Lung microvascular endothelial cell (primary cell): ENCODE results near the gene IL18R1. TPM values are rescaled to one million over a fixed set of nuclear protein-coding genes. Genes with fewer than 3 reads are reported as not detected.
"Not testable (repeated sequence)": the region's sequence is repeated elsewhere in the genome, so short reads cannot be mapped to it uniquely, and the experiment has no call there.

Experiments
- DNase-seq, 2 donors: peaks; one replicate each; pipeline versions ENCODE4 v3.0.0 to v3.0.0-alpha.2; 2010; ENCODE audit warnings: low read depth in 2 of 2
- total RNA-seq: library from RNA; depleted of rRNA; stranded (reverse); fragments of >200 nt; gene quantifications from 2 replicates; pipeline ENCODE4 v1.2.1, GENCODE V29; 2014

Gene IL18R1
- 0.20 and 0.22 TPM in 2 replicates for total RNA-seq

GRCh38 chr2:102355526-102356380 is at the start of gene IL18R1:
Gene IL18R1 (plus strand): TSS chr2:102355796. CDS start chr2:102362661, 6,865 bp downstream.
- DNase-seq, result peak; percentile 53 to 72

GRCh38 chr2:102306125-102306524 is 49.5 kb upstream of the IL18R1 start:
- no peak for DNase-seq

- no peak for DNase-seq
Observed at GRCh38 chr2:102310964-102311640, 44.5 kb upstream of the IL18R1 start, which contains the start of gene IL1RL1. Gene IL1RL1 (plus strand): TSS chr2:102311563. CDS start chr2:102338265, 26,702 bp downstream.

- DNase-seq, result peak in 1 of 2 donors; percentile 38
Observed at GRCh38 chr2:102313025-102313424, 42.6 kb upstream of the IL18R1 start.

- no peak for DNase-seq
Observed at GRCh38 chr2:102313471-102313870, 42.1 kb upstream of the IL18R1 start.

- no peak for DNase-seq
Observed at GRCh38 chr2:102313950-102314349, 41.6 kb upstream of the IL18R1 start.

- DNase-seq, result no peak
Observed at GRCh38 chr2:102315921-102316320, 39.7 kb upstream of the IL18R1 start.

GRCh38 chr2:102317715-102318114 is 37.9 kb upstream of the IL18R1 start:
- no peak for DNase-seq

GRCh38 chr2:102318437-102318836 is 37.2 kb upstream of the IL18R1 start:
- DNase-seq, result no peak

GRCh38 chr2:102321941-102322719 is 33.5 kb upstream of the IL18R1 start:
- no peak for DNase-seq

- not testable (repeated sequence) for DNase-seq
Observed at GRCh38 chr2:102324914-102325313, 30.7 kb upstream of the IL18R1 start.

GRCh38 chr2:102331311-102331980 is 24.1 kb upstream of the IL18R1 start:
- DNase-seq, result no peak

- DNase-seq, result no peak
Observed at GRCh38 chr2:102334486-102334885, 21.1 kb upstream of the IL18R1 start.

- no peak for DNase-seq
Observed at GRCh38 chr2:102335871-102336366, 19.7 kb upstream of the IL18R1 start.

- DNase-seq, result no peak
Observed at GRCh38 chr2:102336502-102336945, 19.1 kb upstream of the IL18R1 start.

- DNase-seq, result peak in 1 of 2 donors; percentile 19
Observed at GRCh38 chr2:102337012-102337411, 18.6 kb upstream of the IL18R1 start.

- no peak for DNase-seq
Observed at GRCh38 chr2:102337481-102338386, 17.9 kb upstream of the IL18R1 start.

- DNase-seq, result no peak
Observed at GRCh38 chr2:102340778-102341177, 14.8 kb upstream of the IL18R1 start.

GRCh38 chr2:102342888-102343287 is 12.7 kb upstream of the IL18R1 start:
- peak in 1 of 2 donors; percentile 12 for DNase-seq

- DNase-seq, result no peak
Observed at GRCh38 chr2:102344397-102344796, 11.2 kb upstream of the IL18R1 start.
